DOHH2 (cell line): ENCODE data around the gene CNTN5.

ENCODE experiments used
- H3F3A ChIP-seq: fragments of 200-600 bp; sonication (generic), shearing (Covaris generic); 2 replicates; pipeline ENCODE4 v1.6.0; 2016; ENCODE audit warnings: antibody characterized with exemption, mild to moderate bottlenecking; ENCODE audit not compliant: control insufficient read depth, insufficient read depth
- H3K27ac ChIP-seq: fragments of 200-600 bp; sonication (generic); 2 replicates; pipeline ENCODE4 v1.5.1; 2014; ENCODE audit warnings: low read depth, mild to moderate bottlenecking, low read length, moderate library complexity
- H3K27me3 ChIP-seq: fragments of 200-600 bp; sonication (generic); 2 replicates; pipeline ENCODE4 v1.6.1; 2014; ENCODE audit warnings: mild to moderate bottlenecking, low read length, mixed read lengths; ENCODE audit not compliant: control insufficient read depth
- H3K36me3 ChIP-seq: fragments of 200-600 bp; sonication (generic); 2 replicates; pipeline ENCODE4 v1.6.1; 2014; ENCODE audit warnings: mild to moderate bottlenecking, low read length, moderate library complexity, mixed read lengths; ENCODE audit not compliant: control insufficient read depth
- H3K4me1 ChIP-seq: fragments of 200-600 bp; sonication (generic); 2 replicates; pipeline ENCODE4 v1.6.1; 2014; ENCODE audit warnings: mild to moderate bottlenecking, low read length, mixed read lengths; ENCODE audit not compliant: control insufficient read depth
- H3K4me2 ChIP-seq: fragments of 200-600 bp; sonication (generic); 2 replicates; pipeline ENCODE4 v1.6.0; 2014; ENCODE audit warnings: mild to moderate bottlenecking, low read length, moderate library complexity
- H3K4me3 ChIP-seq: fragments of 200-600 bp; sonication (generic); 2 replicates; pipeline ENCODE4 v1.5.1; 2014; ENCODE audit warnings: mild to moderate bottlenecking, low read length, mixed read lengths
- H3K79me2 ChIP-seq: fragments of 200-600 bp; sonication (generic); 2 replicates; pipeline ENCODE4 v1.6.1; 2014; ENCODE audit warnings: mild to moderate bottlenecking, low read length, mixed read lengths; ENCODE audit not compliant: control insufficient read depth
- H3K9me2 ChIP-seq: fragments of 200-600 bp; sonication (generic); replicated peaks from 2 replicates; pipeline ENCODE4 v1.6.1; 2014; ENCODE audit warnings: mild to moderate bottlenecking, low read length, mixed read lengths; ENCODE audit not compliant: control insufficient read depth
- H3K9me3 ChIP-seq: fragments of 200-600 bp; sonication (generic); 2 replicates; pipeline ENCODE4 v1.6.1; 2014; ENCODE audit warnings: antibody characterized with exemption, low read length, mixed read lengths; ENCODE audit not compliant: control insufficient read depth, insufficient read depth
- H4K20me1 ChIP-seq: fragments of 200-600 bp; sonication (generic); 2 replicates; pipeline ENCODE4 v1.6.0; 2014; ENCODE audit warnings: low read depth, mild to moderate bottlenecking, antibody characterized with exemption, low read length, moderate library complexity; ENCODE audit not compliant: control insufficient read depth, insufficient read depth
- CTCF ChIP-seq: fragments of 200-600 bp; sonication (generic); IDR thresholded peaks from one replicate; pipeline ENCODE4 v1.5.1; 2014; ENCODE audit warnings: antibody characterized with exemption, mild to moderate bottlenecking, low read depth, low read length; ENCODE audit not compliant: poor library complexity, severe bottlenecking
- EZH2phosphoT487 ChIP-seq: fragments of 200-600 bp; sonication (generic); IDR thresholded peaks from 2 replicates; pipeline ENCODE4 v1.6.1; 2017; ENCODE audit warnings: borderline replicate concordance, mild to moderate bottlenecking, antibody characterized with exemption, low read length, moderate library complexity, mixed read lengths

CNTN5 gene

GRCh38 chr11:100072131-100072530, 1051.4 kb downstream of the CNTN5 start:
- Histone ChIP-seq H3K36me3 (no peaks in the 10 kb centered on the region), H3K79me2 (no peaks in the 10 kb centered on the region), H3K27ac (no peak overlapping the region), H3F3A (no peaks in the 10 kb centered on the region), H3K9me3 (no peaks in the 10 kb centered on the region), H4K20me1 (no peaks in the 10 kb centered on the region), H3K9me2 (no peaks in the 10 kb centered on the region), H3K4me1 (no peaks in the 10 kb centered on the region), H3K27me3 (no peaks in the 10 kb centered on the region), H3K4me2 (no peak overlapping the region), H3K4me3 (no peak overlapping the region)
- TF ChIP-seq CTCF (no peak), EZH2phosphoT487 (no peak)

DNA sequence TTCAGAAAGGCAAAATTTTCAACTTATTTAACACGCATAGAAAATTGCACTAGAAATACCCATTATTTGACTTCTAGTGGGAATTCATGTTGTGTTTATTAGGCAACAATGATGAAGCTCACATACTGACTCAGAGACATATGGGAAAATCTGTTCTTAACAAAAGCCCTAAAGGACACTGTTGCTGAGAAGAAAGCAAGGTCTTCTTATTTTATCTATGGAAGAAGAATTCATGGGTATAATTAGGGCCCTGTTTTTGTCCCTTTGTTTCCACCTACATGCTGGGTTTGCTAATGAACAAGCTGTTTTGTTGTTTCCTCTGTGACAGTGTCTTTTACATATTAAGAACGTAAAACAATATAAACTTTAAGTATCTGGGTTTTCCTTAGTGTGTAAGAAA, 1059.6 kb downstream of the CNTN5 start:
- Histone ChIP-seq H3K9me3 (no peaks in the 10 kb centered on the region), H3K27me3 (no peaks in the 10 kb centered on the region), H3K27ac (no peak overlapping the region), H3K4me3 (no peak overlapping the region), H3K36me3 (no peaks in the 10 kb centered on the region), H3K4me1 (no peaks in the 10 kb centered on the region), H4K20me1 (no peaks in the 10 kb centered on the region), H3F3A (no peaks in the 10 kb centered on the region), H3K4me2 (no peak overlapping the region), H3K9me2 (no peaks in the 10 kb centered on the region), H3K79me2 (no peaks in the 10 kb centered on the region)
- TF ChIP-seq CTCF (no peak), EZH2phosphoT487 (no peak)

GRCh38 chr11:100080821-100081220, 1060.1 kb downstream of the CNTN5 start:
- H3F3A ChIP-seq: no peaks in the 10 kb centered on the region
- H3K4me2 ChIP-seq: no peak overlapping the region
- no peaks in the 10 kb centered on the region for H3K27me3 ChIP-seq
- H4K20me1 ChIP-seq: no peaks in the 10 kb centered on the region
- H3K4me1 ChIP-seq: no peaks in the 10 kb centered on the region
- no peaks in the 10 kb centered on the region for H3K79me2 ChIP-seq
- H3K4me3 ChIP-seq: no peak overlapping the region
- no peaks in the 10 kb centered on the region for H3K9me2 ChIP-seq
- TF ChIP-seq EZH2phosphoT487 (no peak), CTCF (no peak)
- H3K27ac ChIP-seq: no peak overlapping the region
- no peaks in the 10 kb centered on the region for H3K9me3 ChIP-seq
- H3K36me3 ChIP-seq: no peaks in the 10 kb centered on the region

DNA sequence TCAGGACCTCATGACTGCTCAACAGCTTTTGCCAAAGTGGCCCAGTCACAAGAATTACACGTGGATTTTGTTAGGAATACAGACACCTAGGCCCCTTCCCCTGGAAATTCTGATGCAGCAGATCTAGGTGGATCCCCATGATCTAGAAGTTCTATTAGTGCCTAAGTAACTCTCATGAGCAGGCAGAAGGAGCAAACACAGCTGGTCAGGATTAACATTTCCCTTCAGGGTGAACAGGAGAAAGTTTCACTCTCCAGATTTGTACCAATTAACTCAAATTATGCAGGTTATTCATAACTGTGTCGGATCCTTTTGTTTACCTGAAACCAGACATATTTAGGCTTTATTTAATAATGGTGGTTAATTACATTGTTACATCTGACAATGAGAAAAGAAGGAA, 1072.9 kb downstream of the CNTN5 start:
- Histone ChIP-seq H3K27ac (no peak overlapping the region), H3K79me2 (no peaks in the 10 kb centered on the region), H3F3A (no peaks in the 10 kb centered on the region), H4K20me1 (no peaks in the 10 kb centered on the region), H3K9me3 (no peaks in the 10 kb centered on the region; the same call in 1 of the 2 replicates), H3K36me3 (no peaks in the 10 kb centered on the region), H3K27me3 (no peaks in the 10 kb centered on the region), H3K9me2 (no peaks in the 10 kb centered on the region), H3K4me2 (no peak overlapping the region), H3K4me3 (no peak overlapping the region), H3K4me1 (no peaks in the 10 kb centered on the region)
- no peak for TF ChIP-seq EZH2phosphoT487
- TF ChIP-seq CTCF: no peak
